Measurements from ENCODE around the gene LATS2.

GRCh38 chr13:21014502-21015170, 46.8 kb downstream of the LATS2 start:
- no peak for TF ChIP-seq CTCF (IDR thresholded peaks at IDR 0.05; ENCODE audit: insufficient read depth, low read length)
- no peak for TF ChIP-seq GABPA (IDR thresholded peaks at IDR 0.05; ENCODE audit: low read depth)
- TF ChIP-seq REST (IDR thresholded peaks at IDR 0.05; ENCODE audit: insufficient replicate concordance, low read depth) = no peak
- TF ChIP-seq POLR2AphosphoS5 (IDR thresholded peaks at IDR 0.05; ENCODE audit: low read depth) = no peak
